Thyroid gland (tissue), 4 donors: ENCODE measurements around the gene SAMD4A.

Experiments used
- POLR2A ChIP-seq, 2 donors: fragments of 450-650 bp; IDR thresholded peaks; one replicate each; pipeline ENCODE4 v1.6.1; 2017; ENCODE audit warnings: antibody characterized with exemption in 2 of 2, mild to moderate bottlenecking in 2 of 2, moderate library complexity in 1 of 2
- TF ChIP-seq, protein P1 (sequence below), 6 experiments: fragments of 200-600 bp in 3 of 6; fragments of 450-650 bp in 3 of 6; sonication (generic) in 3 of 6; IDR thresholded peaks; one replicate each; pipeline ENCODE4 v1.5.1; 2016 to 2019; ENCODE audit warnings: antibody characterized with exemption in 6 of 6, mild to moderate bottlenecking in 2 of 6, inconsistent platforms in 1 of 6, moderate library complexity in 1 of 6

- TF ChIP-seq, protein P1, sequence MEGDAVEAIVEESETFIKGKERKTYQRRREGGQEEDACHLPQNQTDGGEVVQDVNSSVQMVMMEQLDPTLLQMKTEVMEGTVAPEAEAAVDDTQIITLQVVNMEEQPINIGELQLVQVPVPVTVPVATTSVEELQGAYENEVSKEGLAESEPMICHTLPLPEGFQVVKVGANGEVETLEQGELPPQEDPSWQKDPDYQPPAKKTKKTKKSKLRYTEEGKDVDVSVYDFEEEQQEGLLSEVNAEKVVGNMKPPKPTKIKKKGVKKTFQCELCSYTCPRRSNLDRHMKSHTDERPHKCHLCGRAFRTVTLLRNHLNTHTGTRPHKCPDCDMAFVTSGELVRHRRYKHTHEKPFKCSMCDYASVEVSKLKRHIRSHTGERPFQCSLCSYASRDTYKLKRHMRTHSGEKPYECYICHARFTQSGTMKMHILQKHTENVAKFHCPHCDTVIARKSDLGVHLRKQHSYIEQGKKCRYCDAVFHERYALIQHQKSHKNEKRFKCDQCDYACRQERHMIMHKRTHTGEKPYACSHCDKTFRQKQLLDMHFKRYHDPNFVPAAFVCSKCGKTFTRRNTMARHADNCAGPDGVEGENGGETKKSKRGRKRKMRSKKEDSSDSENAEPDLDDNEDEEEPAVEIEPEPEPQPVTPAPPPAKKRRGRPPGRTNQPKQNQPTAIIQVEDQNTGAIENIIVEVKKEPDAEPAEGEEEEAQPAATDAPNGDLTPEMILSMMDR (IDR thresholded peaks at IDR 0.05) = no peak
- no peak for TF ChIP-seq POLR2A (IDR thresholded peaks at IDR 0.05)
These were observed 195.4 kb downstream of the SAMD4A start for GRCh38 chr14:54762296-54762695.
